ENCODE measurements around the gene ZNF892.

Gene ZNF892

DNA sequence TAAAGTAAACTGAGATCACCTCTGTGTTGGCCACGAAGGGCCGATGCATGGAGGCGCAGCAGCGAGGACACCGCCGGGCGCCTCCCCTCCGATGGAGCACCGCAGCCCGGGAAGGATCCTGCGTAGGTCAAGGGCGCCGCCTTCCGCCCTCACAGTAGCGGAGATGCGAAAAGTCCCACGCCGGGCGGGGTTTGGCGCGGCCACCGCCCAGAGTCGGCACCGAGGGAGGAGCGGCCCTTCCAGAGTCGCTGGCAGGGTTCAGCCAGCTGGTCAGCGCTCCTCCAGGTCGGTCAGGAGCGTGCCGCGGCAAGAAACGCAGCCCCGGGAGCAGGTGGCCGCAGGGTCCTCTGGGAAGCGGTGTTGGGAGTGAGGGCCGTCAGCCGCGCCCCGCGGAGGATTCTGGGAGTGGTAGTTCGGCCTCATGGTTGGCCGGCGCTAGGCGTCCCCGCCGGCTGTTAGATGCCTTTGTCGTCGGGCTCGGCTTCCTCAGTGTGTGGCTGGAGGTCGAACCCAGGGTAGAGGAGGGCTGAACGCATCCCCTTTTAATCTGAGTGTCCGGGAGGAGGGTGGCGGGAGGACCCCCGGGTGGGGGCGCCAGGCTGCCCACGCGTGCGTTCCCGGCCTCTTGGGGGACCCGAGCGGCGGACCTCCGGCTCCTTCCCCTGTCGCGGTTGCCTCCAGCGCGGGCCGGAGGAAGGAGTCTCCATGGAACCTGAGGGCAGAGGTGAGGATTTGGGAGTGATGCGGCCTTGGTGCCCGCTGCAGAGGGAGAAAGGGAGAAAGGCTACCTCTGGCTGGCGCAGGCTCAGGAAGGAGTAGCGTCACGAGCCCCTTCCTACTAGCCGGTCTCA is at the start of gene ZNF892:
ZNF892 (plus strand) TSS at position 411 of the 851 bp plus-strand sequence; CDS start at position 706, 295 bp downstream.
- TF ChIP-seq CTCF (IDR thresholded peaks at IDR 0.05): peak; percentile 67
- Histone ChIP-seq H3K79me2 (no peaks in the 10 kb centered on the region), H3K4me3 (ENCODE audit: low read depth, low read length) (peak within 1 kb of the TSS; percentile 74), H3K4me1 (peaks cover 3% of the 10 kb centered on the region), H3K9me3 (ENCODE audit: control insufficient read depth, low read length) (no peaks in the 10 kb centered on the region), H3K4me2 (ENCODE audit: low read length) (peak within 1 kb of the TSS; percentile 86), H3K36me3 (ENCODE audit: control insufficient read depth, insufficient read depth, low read length) (no peaks in the 10 kb centered on the region), H3K27ac (peak within 1 kb of the TSS; percentile 79), H3K9ac (peak within 1 kb of the TSS; percentile 33), H3K27me3 (ENCODE audit: control insufficient read depth, insufficient read depth, low read length) (no peaks in the 10 kb centered on the region), H2AFZ (peak within 1 kb of the TSS; percentile 99)

DNA sequence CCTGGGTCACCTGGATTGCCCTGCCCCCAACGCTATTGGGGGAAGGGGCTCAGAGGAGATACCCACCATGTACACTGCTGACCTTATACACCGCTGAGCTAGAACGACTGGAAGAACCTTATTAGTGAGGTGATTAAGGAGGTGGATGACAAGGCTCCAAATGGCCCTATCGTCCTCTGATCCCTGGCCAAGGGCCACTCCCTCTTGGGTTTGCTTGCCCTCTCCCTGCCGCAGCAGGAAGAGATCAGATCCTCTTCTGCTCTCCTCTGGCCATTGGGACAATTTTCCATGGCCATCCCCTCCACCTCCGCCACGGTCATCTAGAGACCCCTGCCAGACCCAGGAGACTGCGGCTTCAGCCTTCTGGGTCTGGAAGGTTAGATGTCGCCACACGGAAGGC is 48.9 kb upstream of the ZNF892 start:
- Histone ChIP-seq H3K9me3 (ENCODE audit: control insufficient read depth, low read length) (no peaks in the 10 kb centered on the region), H3K36me3 (ENCODE audit: control insufficient read depth, insufficient read depth, low read length) (peaks cover 7% of the 10 kb centered on the region), H3K27me3 (ENCODE audit: control insufficient read depth, insufficient read depth, low read length) (no peaks in the 10 kb centered on the region), H3K79me2 (no peaks in the 10 kb centered on the region), H3K9ac (no peak overlapping the region), H3K27ac (peak overlapping the region; percentile 40), H2AFZ (peak overlapping the region; percentile 90), H3K4me2 (ENCODE audit: low read length) (peak overlapping the region; percentile 84), H3K4me3 (ENCODE audit: low read depth, low read length) (peak overlapping the region; percentile 60), H3K4me1 (peaks cover 4% of the 10 kb centered on the region)
- no peak for TF ChIP-seq CTCF (IDR thresholded peaks at IDR 0.05)

DNA sequence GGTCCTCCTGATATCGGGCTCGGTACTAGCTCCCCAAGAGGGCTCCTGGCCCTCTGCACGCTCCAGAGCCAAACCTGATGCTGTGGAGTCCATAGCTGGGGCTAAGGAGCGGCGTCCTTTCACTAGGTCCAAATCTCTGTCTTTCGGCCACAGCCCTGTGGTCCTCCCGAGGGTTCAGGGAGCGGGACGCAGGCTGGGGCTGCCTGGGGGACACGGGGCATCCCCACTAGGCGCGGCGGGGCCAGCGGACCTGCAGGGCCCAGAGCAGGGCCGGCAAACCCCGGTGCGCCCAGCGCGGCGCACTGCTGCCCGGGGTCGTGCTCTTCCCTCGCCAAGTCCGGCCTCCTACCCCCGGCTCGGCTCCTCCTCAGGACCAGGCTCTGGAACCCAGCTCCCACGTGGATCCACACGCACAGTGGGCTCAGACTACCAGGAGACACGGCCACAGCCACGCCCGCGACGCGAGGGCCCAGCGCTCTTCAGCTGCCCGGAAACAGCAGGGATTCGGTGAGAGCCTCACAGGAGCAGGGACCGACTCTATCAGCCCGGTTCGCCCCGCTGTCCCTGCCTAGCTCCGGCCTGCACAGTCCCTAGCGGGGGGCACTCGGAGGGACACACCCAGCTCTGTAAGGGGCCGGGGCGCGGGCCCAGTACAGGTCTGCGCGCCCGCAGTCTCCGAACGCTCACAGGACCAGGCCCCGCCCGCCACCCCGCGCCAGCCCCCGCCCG is 48.3 kb upstream of the ZNF892 start:
- Histone ChIP-seq H3K27ac (peak overlapping the region; percentile 40), H3K9me3 (ENCODE audit: control insufficient read depth, low read length) (no peaks in the 10 kb centered on the region), H3K4me2 (ENCODE audit: low read length) (peak overlapping the region; percentile 84), H3K27me3 (ENCODE audit: control insufficient read depth, insufficient read depth, low read length) (no peaks in the 10 kb centered on the region), H3K4me1 (peaks cover 4% of the 10 kb centered on the region), H3K79me2 (no peaks in the 10 kb centered on the region), H3K9ac (no peak overlapping the region), H3K36me3 (ENCODE audit: control insufficient read depth, insufficient read depth, low read length) (peaks cover 7% of the 10 kb centered on the region), H3K4me3 (ENCODE audit: low read depth, low read length) (peak overlapping the region; percentile 60), H2AFZ (peak overlapping the region; percentile 90)
- TF ChIP-seq CTCF (IDR thresholded peaks at IDR 0.05): no peak

DNA sequence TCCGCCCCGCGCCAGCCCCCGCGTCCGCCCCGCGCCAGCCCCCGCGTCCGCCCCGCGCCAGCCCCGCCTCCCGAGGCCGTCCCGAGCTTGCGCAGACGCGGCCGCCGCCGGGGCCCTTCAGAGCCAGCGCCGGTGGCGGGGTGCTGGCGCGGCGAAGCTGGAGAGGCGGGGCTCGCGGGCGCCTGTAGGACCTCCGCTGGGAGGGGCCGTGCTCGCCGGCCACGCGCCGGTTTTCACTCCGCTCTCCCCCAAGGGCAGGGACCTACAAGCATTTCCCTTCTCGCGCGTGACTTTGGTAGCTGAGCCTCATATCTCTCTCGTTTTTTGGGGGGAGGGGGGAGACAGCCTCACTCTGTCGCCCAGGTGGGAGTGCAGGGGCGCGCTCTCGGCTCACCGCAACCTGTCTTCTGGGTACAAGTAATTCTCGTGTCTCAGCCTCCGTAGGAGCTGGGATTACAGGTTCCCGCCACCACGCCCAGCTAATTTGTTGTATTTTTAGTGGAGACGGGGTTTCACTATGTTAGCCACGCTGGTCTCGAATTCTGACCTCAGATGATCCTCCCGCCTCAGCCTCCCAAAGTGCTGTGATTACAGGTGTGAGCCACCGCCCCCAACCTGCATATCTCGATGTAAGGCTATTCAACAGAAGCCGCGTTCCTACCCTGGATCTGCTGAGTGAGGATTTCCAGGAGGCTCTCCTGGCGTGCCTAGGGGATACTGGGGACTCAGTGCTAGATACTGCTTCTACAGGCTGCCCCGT is 47.5 kb upstream of the ZNF892 start, which contains the start of gene ZNF514:
ZNF514 (minus strand) TSS at position 159 of the 760 bp plus-strand sequence. CDS start 6,595 bp downstream, outside the sequence.
- Histone ChIP-seq H2AFZ (peak within 1 kb of the TSS; percentile 97), H3K27ac (peak within 1 kb of the TSS; percentile 65), H3K79me2 (peaks cover 2% of the 10 kb centered on the region), H3K36me3 (ENCODE audit: control insufficient read depth, insufficient read depth, low read length) (peaks cover 7% of the 10 kb centered on the region), H3K9me3 (ENCODE audit: control insufficient read depth, low read length) (no peaks in the 10 kb centered on the region), H3K4me1 (peaks cover 10% of the 10 kb centered on the region), H3K9ac (no peak within 1 kb of the TSS), H3K4me2 (ENCODE audit: low read length) (peak within 1 kb of the TSS; percentile 84), H3K27me3 (ENCODE audit: control insufficient read depth, insufficient read depth, low read length) (no peaks in the 10 kb centered on the region), H3K4me3 (ENCODE audit: low read depth, low read length) (peak within 1 kb of the TSS; percentile 60)
- TF ChIP-seq CTCF (IDR thresholded peaks at IDR 0.05): no peak

All from parathyroid adenoma (tissue), 2 donors.